PC-9 (cell line): ENCODE measurements around the gene ZRSR2. TPM values are rescaled to one million over a fixed set of nuclear protein-coding genes. Genes with fewer than 3 reads are reported as not detected.

Source experiments
- BruUV-seq: library from RNA; stranded (reverse); fragments of 400-500 nt; replicated peaks from 2 replicates; lab custom pipeline; 2021; lab: Mats Ljungman, UMichigan
- CTCF ChIA-PET: fragments of 300-600 bp; sonication (Branson Sonifier 250); formaldehyde crosslinking; loops from one replicate; lab custom pipeline; 2022; ENCODE audit warnings: antibody characterized with exemption; lab: Charles Lee
- POLR2A ChIA-PET: fragments of 300-600 bp; sonication (Branson Sonifier 250); formaldehyde crosslinking; loops from one replicate; lab custom pipeline; 2022; ENCODE audit warnings: antibody characterized with exemption; ENCODE audit not compliant: unreplicated experiment; lab: Charles Lee
- DNase-seq, 2 experiments: peaks; one replicate each; pipeline versions ENCODE4 v3.0.0 to v3.0.0-alpha.2; 2015 to 2022; ENCODE audit warnings: mixed read lengths in 1 of 2
- H2AFZ ChIP-seq: fragments of 200-600 bp; sonication (generic); 2 replicates; pipeline ENCODE4 v1.8.1; 2017; ENCODE audit warnings: antibody characterized with exemption
- H3F3A ChIP-seq: fragments of 200-600 bp; sonication (generic); 2 replicates; pipeline ENCODE4 v1.8.1; 2017; ENCODE audit warnings: antibody characterized with exemption, mild to moderate bottlenecking, low read depth; ENCODE audit not compliant: insufficient read depth
- H3K27ac ChIP-seq: fragments of 200-600 bp; sonication (generic); 2 replicates; pipeline ENCODE4 v1.6.1; 2016; ENCODE audit warnings: mixed run types
- H3K27me3 ChIP-seq: fragments of 200-600 bp; sonication (generic); 2 replicates; pipeline ENCODE4 v1.6.1; 2016; ENCODE audit warnings: low read depth, mixed run types; ENCODE audit not compliant: insufficient read depth
- H3K36me3 ChIP-seq: fragments of 200-600 bp; sonication (generic); 2 replicates; pipeline ENCODE4 v1.6.1; 2016; ENCODE audit warnings: low read depth, mixed run types
- H3K4me1 ChIP-seq: fragments of 200-600 bp; sonication (generic); replicated peaks from 2 replicates; pipeline ENCODE4 v1.6.1; 2016; ENCODE audit warnings: mixed run types; ENCODE audit not compliant: insufficient read depth
- H3K4me2 ChIP-seq: fragments of 200-600 bp; sonication (generic); 2 replicates; pipeline ENCODE4 v1.6.1; 2017; ENCODE audit warnings: mixed run types
- H3K4me3 ChIP-seq: fragments of 200-600 bp; sonication (generic); 2 replicates; pipeline ENCODE4 v1.6.1; 2016; ENCODE audit warnings: mixed run types
- H3K79me2 ChIP-seq: fragments of 200-600 bp; sonication (generic); 2 replicates; pipeline ENCODE4 v1.6.1; 2017; ENCODE audit warnings: low read depth, mixed run types
- H3K9me2 ChIP-seq: fragments of 200-600 bp; sonication (generic); 2 replicates; pipeline ENCODE4 v1.8.1; 2017; ENCODE audit warnings: mild to moderate bottlenecking; ENCODE audit not compliant: insufficient read depth
- H3K9me3 ChIP-seq: fragments of 200-600 bp; sonication (generic); 2 replicates; pipeline ENCODE4 v1.8.1; 2016; ENCODE audit warnings: low read depth; ENCODE audit not compliant: insufficient read depth
- H4K20me1 ChIP-seq: fragments of 200-600 bp; sonication (generic); 2 replicates; pipeline ENCODE4 v1.8.1; 2017; ENCODE audit not compliant: insufficient read depth
- EZH2 ChIP-seq: fragments of 200-600 bp; sonication (generic); IDR thresholded peaks from 2 replicates; pipeline ENCODE4 v1.8.0; 2017; ENCODE audit warnings: antibody characterized with exemption, low read depth
- intact Hi-C: fragments of 100-400 bp; cut with micrococcal nuclease; formaldehyde crosslinking; loops from one replicate; pipeline ENCODE4 v1.10.0; 2022; ENCODE audit not compliant: unreplicated experiment
- total RNA-seq: library from RNA; stranded (reverse); gene quantifications from 2 replicates; pipeline ENCODE4 v1.2.3, GENCODE V29; 2021
- TF ChIP-seq, protein P1 (sequence below): fragments of 200-600 bp; sonication (generic); conservative IDR thresholded peaks from 2 replicates; pipeline ENCODE4 v1.6.1; 2017; ENCODE audit warnings: mixed run types, antibody characterized with exemption, mild to moderate bottlenecking, moderate library complexity

The ZRSR2 gene
- total RNA-seq, 1 experiment from 2014 or later, result 7.6 TPM

DNA sequence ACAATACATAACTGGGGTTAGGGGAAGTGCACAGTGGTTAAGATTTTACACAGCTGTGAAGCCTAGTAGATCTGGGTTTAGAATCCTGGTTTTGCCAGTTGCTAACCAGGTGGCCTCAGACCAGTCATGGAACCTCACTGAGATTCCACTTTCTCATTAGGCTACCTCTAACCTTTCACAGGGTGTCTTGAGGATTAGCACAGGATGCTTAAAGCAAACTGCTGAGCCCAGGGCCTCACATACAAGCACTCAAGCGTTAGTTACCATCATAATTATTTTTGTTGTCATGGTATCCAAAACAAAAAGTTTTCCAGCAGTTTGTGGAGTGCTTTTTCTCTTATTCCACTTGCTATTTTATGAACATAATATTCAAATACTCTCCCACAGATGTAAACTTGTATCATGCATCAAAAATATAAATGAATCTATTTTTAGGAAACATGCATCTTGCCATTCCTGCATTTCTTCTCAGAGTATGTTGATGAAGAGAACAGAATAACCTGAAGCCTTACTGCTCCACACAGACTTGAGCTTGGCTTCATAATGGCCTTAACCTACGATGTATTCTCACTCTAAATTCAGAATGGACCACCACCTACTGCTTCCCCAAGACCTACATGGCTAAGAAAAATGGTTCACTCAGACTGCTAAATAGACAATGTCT lies 51.7 kb downstream of the ZRSR2 start:
- intact Hi-C loops, result no loop called here
- H2AFZ ChIP-seq, result no peak overlapping the region
- no peak overlapping the region for H3K27ac ChIP-seq
- no peaks in the 10 kb centered on the region for H3K4me1 ChIP-seq
- ChIA-PET POLR2A (no interaction called here), CTCF (no interaction called here)
- no peaks in the 10 kb centered on the region for H3K9me3 ChIP-seq
- no peaks in the 10 kb centered on the region for H3K27me3 ChIP-seq
- H3K79me2 ChIP-seq, result no peaks in the 10 kb centered on the region
- BruUV-seq, result no TSS peak
- H3K36me3 ChIP-seq, result no peaks in the 10 kb centered on the region
- no peak overlapping the region for H3K4me3 ChIP-seq
- DNase-seq, result no peak
- H3F3A ChIP-seq, result no peaks in the 10 kb centered on the region
- H4K20me1 ChIP-seq, result no peaks in the 10 kb centered on the region
- H3K9me2 ChIP-seq, result no peaks in the 10 kb centered on the region
- no peak overlapping the region for H3K4me2 ChIP-seq
- no peak for TF ChIP-seq EZH2
- TF ChIP-seq, protein P1, sequence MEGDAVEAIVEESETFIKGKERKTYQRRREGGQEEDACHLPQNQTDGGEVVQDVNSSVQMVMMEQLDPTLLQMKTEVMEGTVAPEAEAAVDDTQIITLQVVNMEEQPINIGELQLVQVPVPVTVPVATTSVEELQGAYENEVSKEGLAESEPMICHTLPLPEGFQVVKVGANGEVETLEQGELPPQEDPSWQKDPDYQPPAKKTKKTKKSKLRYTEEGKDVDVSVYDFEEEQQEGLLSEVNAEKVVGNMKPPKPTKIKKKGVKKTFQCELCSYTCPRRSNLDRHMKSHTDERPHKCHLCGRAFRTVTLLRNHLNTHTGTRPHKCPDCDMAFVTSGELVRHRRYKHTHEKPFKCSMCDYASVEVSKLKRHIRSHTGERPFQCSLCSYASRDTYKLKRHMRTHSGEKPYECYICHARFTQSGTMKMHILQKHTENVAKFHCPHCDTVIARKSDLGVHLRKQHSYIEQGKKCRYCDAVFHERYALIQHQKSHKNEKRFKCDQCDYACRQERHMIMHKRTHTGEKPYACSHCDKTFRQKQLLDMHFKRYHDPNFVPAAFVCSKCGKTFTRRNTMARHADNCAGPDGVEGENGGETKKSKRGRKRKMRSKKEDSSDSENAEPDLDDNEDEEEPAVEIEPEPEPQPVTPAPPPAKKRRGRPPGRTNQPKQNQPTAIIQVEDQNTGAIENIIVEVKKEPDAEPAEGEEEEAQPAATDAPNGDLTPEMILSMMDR, result no peak

DNA sequence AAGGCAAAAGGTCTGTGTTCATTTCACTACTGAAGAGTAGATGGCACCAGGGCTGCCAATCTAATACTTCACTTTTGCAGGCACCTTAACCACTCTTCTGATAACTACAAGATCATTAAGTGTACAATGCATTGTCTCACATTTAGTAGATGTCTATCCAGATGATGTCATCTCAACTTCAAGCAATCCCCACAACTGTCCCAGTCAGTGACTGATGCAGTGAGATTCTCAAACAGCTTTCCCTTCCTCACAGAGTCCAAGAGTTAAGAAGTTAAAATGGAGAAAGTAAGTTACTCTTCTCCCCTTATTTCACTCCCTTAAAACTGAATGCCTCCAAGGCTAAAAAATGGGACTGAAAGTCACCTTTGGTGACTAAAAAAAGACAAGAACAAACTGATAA lies 53.7 kb downstream of the ZRSR2 start:
- DNase-seq, result no peak
- CTCF ChIA-PET, result no interaction called here
- no peak for TF ChIP-seq EZH2
- TF ChIP-seq, protein P1, result no peak
- Histone ChIP-seq H3K4me3 (no peak overlapping the region), H3K27ac (no peak overlapping the region), H3K27me3 (no peaks in the 10 kb centered on the region), H3K4me1 (no peaks in the 10 kb centered on the region), H3K79me2 (no peaks in the 10 kb centered on the region), H3K9me3 (no peaks in the 10 kb centered on the region), H3K9me2 (no peaks in the 10 kb centered on the region), H4K20me1 (no peaks in the 10 kb centered on the region), H3K36me3 (no peaks in the 10 kb centered on the region), H3K4me2 (no peak overlapping the region), H3F3A (no peaks in the 10 kb centered on the region), H2AFZ (no peak overlapping the region)
- intact Hi-C loops, result no loop called here
- POLR2A ChIA-PET, result no interaction called here
- no TSS peak for BruUV-seq

DNA sequence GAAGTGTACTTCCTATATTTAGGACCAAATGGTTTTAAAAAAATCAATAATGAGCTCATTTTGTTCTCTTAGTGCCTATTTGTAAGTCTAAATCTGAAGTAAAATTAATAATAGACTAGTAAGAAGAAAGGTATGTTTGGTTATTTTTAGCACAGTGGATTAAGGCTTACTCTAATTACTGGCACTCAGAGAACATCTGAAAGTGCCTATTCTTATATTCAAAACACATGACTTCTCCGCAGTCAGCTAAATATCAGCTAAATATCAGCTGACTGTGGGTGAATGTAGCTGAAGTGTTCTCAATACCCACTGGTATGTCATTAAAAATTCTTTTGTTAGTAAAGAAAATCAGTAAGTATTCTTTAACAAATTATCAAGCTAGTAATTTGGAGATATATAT lies 58.3 kb downstream of the ZRSR2 start:
- no peak for TF ChIP-seq EZH2
- TF ChIP-seq, protein P1, result no peak
- Histone ChIP-seq H3K27ac (no peak overlapping the region), H3K4me2 (no peak overlapping the region), H3K9me2 (no peaks in the 10 kb centered on the region), H3K36me3 (no peaks in the 10 kb centered on the region), H3K79me2 (no peaks in the 10 kb centered on the region), H2AFZ (no peak overlapping the region), H3K4me3 (no peak overlapping the region), H3K9me3 (no peaks in the 10 kb centered on the region), H3F3A (no peaks in the 10 kb centered on the region), H3K4me1 (peaks cover 5% of the 10 kb centered on the region; the same call in 1 of the 2 replicates), H4K20me1 (no peaks in the 10 kb centered on the region), H3K27me3 (no peaks in the 10 kb centered on the region)
- POLR2A ChIA-PET, result no interaction called here
- no peak for DNase-seq
- CTCF ChIA-PET, result interaction anchor here (0.6 kb wide), 1 partner anchor 13 kb away, joined by 4 read pairs; no protein-coding TSS in a partner anchor
- no TSS peak for BruUV-seq
- intact Hi-C loops, result no loop called here
